HepG2 (cell line): Measurements from ENCODE around the gene MCRIP2. TPM values are rescaled to one million over a fixed set of nuclear protein-coding genes. Genes with fewer than 3 reads are reported as not detected.

Experiments
- BHLHE40 ChIP-seq: IDR thresholded peaks from 2 replicates; pipeline ENCODE4 v1.6.1; 2011; ENCODE audit warnings: low read length, improper control_type of control experiment
- DMAP1 ChIP-seq: IDR thresholded peaks from 2 replicates; pipeline ENCODE4 v1.6.1; 2016
- FOXO1 ChIP-seq: sonication (generic); formaldehyde crosslinking; IDR thresholded peaks from 2 replicates; pipeline ENCODE4 v1.4.0; 2020; ENCODE audit warnings: missing genetic modification reagents
- FUBP1 ChIP-seq: sonication (generic); formaldehyde crosslinking; IDR thresholded peaks from 2 replicates; pipeline ENCODE4 v1.5.1; 2020; ENCODE audit warnings: missing genetic modification reagents, mild to moderate bottlenecking, borderline replicate concordance
- HMGXB4 ChIP-seq, 2 experiments: sonication (generic) in 1 of 2; formaldehyde crosslinking in 1 of 2; IDR thresholded peaks; 2 replicates each; pipeline versions ENCODE4 v1.4.0 to v1.6.1; 2018 to 2020; ENCODE audit warnings: missing genetic modification reagents in 2 of 2, borderline replicate concordance in 1 of 2, low read depth in 1 of 2, mild to moderate bottlenecking in 1 of 2, missing biosample characterization in 1 of 2
- JUNB ChIP-seq: sonication (generic); formaldehyde crosslinking; IDR thresholded peaks from 2 replicates; pipeline ENCODE4 v1.8.0; 2022; ENCODE audit warnings: missing genetic modification reagents, mild to moderate bottlenecking, borderline replicate concordance
- KDM3A ChIP-seq: IDR thresholded peaks from 2 replicates; pipeline ENCODE4 v1.6.1; 2018; ENCODE audit warnings: low read depth, missing compliant biosample characterization
- MAFG ChIP-seq: sonication (generic); formaldehyde crosslinking; IDR thresholded peaks from 2 replicates; pipeline ENCODE4 v1.5.1; 2020; ENCODE audit warnings: mild to moderate bottlenecking, missing genetic modification reagents
- MAZ ChIP-seq, 2 experiments: sonication (generic) in 1 of 2; formaldehyde crosslinking in 1 of 2; IDR thresholded peaks; 2 replicates each; pipeline versions ENCODE4 v1.5.0 to v1.6.1; 2012 to 2020; ENCODE audit warnings: low read depth in 2 of 2, mild to moderate bottlenecking in 2 of 2, borderline replicate concordance in 1 of 2, improper control_type of control experiment in 1 of 2, low read length in 1 of 2, missing genetic modification reagents in 1 of 2, moderate library complexity in 1 of 2
- MIXL1 ChIP-seq: IDR thresholded peaks from 2 replicates; pipeline ENCODE4 v1.6.1; 2016
- MTA1 ChIP-seq: sonication (generic); formaldehyde crosslinking; IDR thresholded peaks from 2 replicates; pipeline ENCODE4 v1.4.0; 2020; ENCODE audit warnings: missing genetic modification reagents, mild to moderate bottlenecking, borderline replicate concordance
- MXI1 ChIP-seq: IDR thresholded peaks from 3 replicates; pipeline ENCODE4 v1.6.1; 2012; ENCODE audit warnings: low read depth, low read length, inconsistent platforms, borderline replicate concordance
- NR2F2 ChIP-seq: IDR thresholded peaks from 2 replicates; pipeline ENCODE4 v1.6.1; 2012; ENCODE audit warnings: low read depth, inconsistent platforms, borderline replicate concordance
- ONECUT2 ChIP-seq: sonication (generic); formaldehyde crosslinking; IDR thresholded peaks from 2 replicates; pipeline ENCODE4 v1.4.0; 2020; ENCODE audit warnings: missing genetic modification reagents
- PATZ1 ChIP-seq: sonication (generic); formaldehyde crosslinking; IDR thresholded peaks from 2 replicates; pipeline ENCODE4 v1.4.0; 2020; ENCODE audit warnings: missing genetic modification reagents
- PBX3 ChIP-seq: sonication (generic); formaldehyde crosslinking; IDR thresholded peaks from 2 replicates; pipeline ENCODE4 v1.8.1; 2023; ENCODE audit warnings: missing genetic modification reagents, inconsistent platforms, borderline replicate concordance
- SP1 ChIP-seq, 2 experiments: fragments of 450-650 bp in 1 of 2; sonication (generic) in 1 of 2; formaldehyde crosslinking in 1 of 2; IDR thresholded peaks; 2 replicates each; pipeline versions ENCODE4 v1.4.0 to v1.6.1; 2016 to 2020; ENCODE audit warnings: missing genetic modification reagents in 1 of 2
- ZBTB42 ChIP-seq: sonication (generic); formaldehyde crosslinking; IDR thresholded peaks from 2 replicates; pipeline ENCODE4 v1.5.0; 2020; ENCODE audit warnings: mild to moderate bottlenecking, missing genetic modification reagents
- ZNF20 ChIP-seq: sonication (generic); formaldehyde crosslinking; IDR thresholded peaks from 2 replicates; pipeline ENCODE4 v1.4.0; 2020; ENCODE audit warnings: mild to moderate bottlenecking, moderate library complexity, missing genetic modification reagents
- ZNF382 ChIP-seq: sonication (generic); formaldehyde crosslinking; IDR thresholded peaks from 2 replicates; pipeline ENCODE4 v1.5.0; 2020; ENCODE audit warnings: missing genetic modification reagents, mild to moderate bottlenecking, borderline replicate concordance
- ZNF629 ChIP-seq: sonication (generic); formaldehyde crosslinking; conservative IDR thresholded peaks from 2 replicates; pipeline ENCODE4 v1.5.0; 2020; ENCODE audit warnings: missing genetic modification reagents
- ZNF841 ChIP-seq: sonication (generic); formaldehyde crosslinking; IDR thresholded peaks from 2 replicates; pipeline ENCODE4 v1.8.1; 2023; ENCODE audit warnings: missing genetic modification reagents, borderline replicate concordance
- polyA plus RNA-seq, 8 experiments: library from polyadenylated mRNA; depleted of rRNA in 3 of 8; stranded (reverse) in 7 of 8; unstranded in 1 of 8; fragments of >200 nt; fragmentation: Illumina TruSeq in 4 of 8; extraction: Trizol in 4 of 8; gene quantifications; 2 replicates each; pipeline versions ENCODE4 v1.2.1 to v1.2.3, GENCODE V29; 2011 to 2016; ENCODE audit warnings: low read depth in 4 of 8, missing spikeins in 1 of 8, mixed read lengths in 1 of 8; ENCODE audit not compliant: insufficient read depth in 1 of 8
- total RNA-seq, 5 experiments: library from RNA; depleted of rRNA; stranded (reverse); fragments of >200 nt; fragmentation: Illumina TruSeq; extraction: Trizol; gene quantifications; 2 replicates each; pipeline ENCODE4 v1.2.3, GENCODE V29; 2016; ENCODE audit warnings: low read depth in 1 of 5

The MCRIP2 gene
- total and polyA plus RNA-seq, 2 of the 13 experiments (the other 11 are each of a cell fraction or from before 2014, with no cell fraction given), result 39.6 to 76.7 TPM

GRCh38 chr16:642189-643049 is 791 bp downstream of the MCRIP2 start (continued):
- TF ChIP-seq FUBP1 (CRISPR knock-in tag) (no peak), BHLHE40 (peak; percentile 72), DMAP1 (peak; percentile 13; the same call in 1 of the 2 replicates), JUNB (CRISPR knock-in tag) (no peak), MXI1 (peak; percentile 67; the same call in 2 of the 3 replicates), ZNF629 (no peak), FOXO1 (no peak), HMGXB4 (CRISPR knock-in tag; IDR thresholded peaks at IDR 0.05; ENCODE audit: borderline replicate concordance in 1 of 2, low read depth in 1 of 2) (no peak; a peak in 1 of 4 replicates), PATZ1 (CRISPR knock-in tag) (peak; percentile 78), ZBTB42 (CRISPR knock-in tag) (no peak), MIXL1 (CRISPR knock-in tag) (no peak), ZNF20 (no peak), MAZ (IDR thresholded peaks at IDR 0.05; ENCODE audit: borderline replicate concordance, low read depth, low read length) (0 out of 2 replicates have a peak, but pooled peaks have one; percentile 13), MAZ (CRISPR knock-in tag; IDR thresholded peaks at IDR 0.05; ENCODE audit: low read depth) (peak; percentile 64; the same call in 1 of the 2 replicates), MAFG (CRISPR knock-in tag) (no peak), NR2F2 (no peak), SP1 (IDR thresholded peaks at IDR 0.05) (no peak), SP1 (CRISPR knock-in tag; IDR thresholded peaks at IDR 0.05) (no peak), KDM3A (CRISPR knock-in tag) (no peak), MTA1 (CRISPR knock-in tag) (no peak), ONECUT2 (no peak), ZNF841 (CRISPR knock-in tag) (no peak), PBX3 (no peak), ZNF382 (CRISPR knock-in tag) (no peak)
